Activated CD4-positive, alpha-beta T cell treated with anti-CD3 and anti-CD28 coated beads, Interleukin-2, amount 50 U/mL, for 1 hour (primary cell): ENCODE measurements around the gene CAPN13.

Source experiments
- DNase-seq: peaks from one replicate; pipeline ENCODE4 v3.0.0-alpha.2; 2020

Gene CAPN13

DNA sequence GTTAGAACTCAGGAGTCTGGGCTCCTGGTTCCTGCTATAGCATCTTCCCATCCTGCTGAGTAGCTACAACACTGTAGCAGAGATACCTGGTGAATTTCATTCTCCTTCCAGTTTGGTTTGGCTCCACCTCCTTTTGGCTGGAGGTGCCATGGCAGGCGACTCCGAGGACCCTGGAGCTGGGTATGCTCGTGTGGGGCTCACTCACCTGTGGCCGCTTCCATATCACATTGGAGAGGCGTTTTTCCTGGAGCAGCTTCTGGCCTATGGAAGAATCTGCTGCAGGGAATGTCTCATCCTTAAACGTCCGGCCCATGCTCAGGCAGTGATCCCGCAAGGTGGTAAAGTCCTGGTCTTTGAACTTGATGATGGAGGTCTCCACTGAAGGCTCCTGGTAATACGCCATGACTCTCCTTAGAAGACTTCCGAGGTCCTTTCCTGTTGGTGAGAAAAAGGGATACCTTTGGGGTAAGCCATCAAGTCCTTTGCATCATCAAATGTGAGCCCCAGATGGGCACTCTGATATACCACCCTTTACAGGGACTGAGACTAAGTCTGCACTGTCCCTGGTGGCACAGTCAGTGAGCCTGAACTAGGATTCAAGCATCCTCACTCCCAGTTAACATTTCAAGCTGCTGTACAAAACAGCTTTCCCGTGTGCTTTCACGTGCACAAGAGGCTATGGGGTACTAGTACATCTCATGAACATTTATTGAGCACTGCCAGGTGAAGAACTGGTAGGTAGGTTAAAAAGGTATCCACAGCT, 20.1 kb downstream of the CAPN13 start:
- DNase-seq, result no peak

DNA sequence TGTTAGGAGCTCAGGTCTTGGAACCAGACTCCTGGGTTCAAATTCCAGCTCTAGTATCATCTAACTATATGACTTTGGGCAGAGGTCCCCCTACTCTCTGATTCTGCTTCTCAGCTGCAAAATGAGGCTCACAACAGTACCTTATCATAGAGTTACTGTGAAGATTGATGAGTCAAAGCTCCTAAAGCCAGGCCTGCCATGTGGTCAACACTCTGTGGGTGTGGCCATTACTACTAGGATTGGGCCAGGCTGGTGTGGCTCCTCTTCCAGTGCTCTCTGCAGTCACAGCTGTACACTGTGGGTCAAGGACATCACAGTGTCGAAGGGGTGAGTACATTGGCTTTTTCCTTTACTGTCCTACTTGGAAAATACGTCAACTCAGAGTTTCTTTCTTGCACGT, 22.6 kb downstream of the CAPN13 start:
- no peak for DNase-seq

DNA sequence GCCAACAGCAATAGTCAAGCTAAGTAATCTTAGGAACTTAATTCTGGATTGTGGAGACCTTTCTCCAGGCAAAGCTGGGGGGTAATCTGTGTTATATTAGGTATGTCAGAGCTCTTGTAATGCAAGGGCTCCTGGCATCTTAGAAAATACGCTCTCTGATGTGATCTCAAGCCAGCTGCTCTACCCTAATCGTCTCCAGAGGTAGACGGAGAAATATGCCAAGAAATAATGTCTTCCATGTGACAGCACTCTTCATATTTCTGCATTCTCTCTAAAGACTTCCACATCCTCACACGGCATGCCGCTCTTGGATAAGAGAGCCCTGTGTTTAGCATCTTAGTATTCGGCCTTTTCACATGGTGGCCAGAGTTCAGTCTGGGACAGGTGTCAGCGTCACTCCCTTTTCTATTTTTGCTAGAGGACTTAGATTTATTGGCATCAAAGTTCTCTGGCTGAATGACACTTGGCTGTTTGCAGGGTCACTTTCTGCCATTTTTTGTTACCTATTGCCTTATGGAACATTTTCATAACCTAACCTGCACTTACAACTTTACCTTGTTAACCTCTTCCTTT, 25.2 kb downstream of the CAPN13 start:
- no peak for DNase-seq

DNA sequence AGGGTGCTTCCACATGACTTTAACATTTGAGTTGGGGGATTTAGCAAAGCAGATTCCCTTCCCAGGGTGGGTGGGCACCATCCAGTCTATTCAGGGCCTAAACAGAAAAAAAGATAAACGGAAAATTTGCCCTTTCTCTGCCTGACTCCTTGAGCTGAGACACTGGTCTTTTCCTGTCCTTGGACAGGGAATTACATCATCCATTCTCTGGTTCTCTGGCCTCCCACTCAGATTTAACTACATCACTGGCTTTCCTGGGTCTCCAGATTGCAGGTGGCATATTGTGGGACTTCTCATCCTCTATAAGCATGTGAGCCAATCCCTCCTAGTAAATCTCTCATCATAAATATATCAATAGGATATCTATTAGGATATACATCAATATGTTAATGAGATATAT, 25.8 kb downstream of the CAPN13 start:
- no peak for DNase-seq

DNA sequence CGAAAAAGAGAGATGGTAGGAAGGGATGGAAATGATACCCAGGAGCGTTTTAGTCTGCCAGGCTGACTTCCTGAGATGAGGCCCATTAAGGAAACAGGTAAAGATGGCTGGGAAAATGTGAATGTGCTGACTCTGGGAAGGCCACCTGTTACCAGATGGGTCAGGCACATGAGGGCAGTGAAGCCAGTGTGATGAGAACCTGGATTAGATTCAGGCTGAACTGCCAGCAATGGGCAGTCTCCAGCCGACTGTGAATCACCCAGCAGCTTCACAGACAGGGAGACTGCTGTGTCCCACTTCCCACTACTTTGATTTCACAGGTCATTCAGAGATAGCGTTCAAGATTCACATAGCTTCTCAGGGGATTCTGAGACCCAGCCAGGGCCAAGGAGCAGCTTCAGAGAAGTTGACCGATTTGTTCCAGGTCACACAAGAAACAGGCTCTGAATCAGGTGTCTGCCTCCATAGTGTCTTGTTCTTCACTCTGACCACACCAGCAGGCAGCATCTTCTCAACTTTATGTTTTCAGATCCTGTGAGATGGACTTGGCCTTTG, 26.4 kb downstream of the CAPN13 start:
- no peak for DNase-seq

DNA sequence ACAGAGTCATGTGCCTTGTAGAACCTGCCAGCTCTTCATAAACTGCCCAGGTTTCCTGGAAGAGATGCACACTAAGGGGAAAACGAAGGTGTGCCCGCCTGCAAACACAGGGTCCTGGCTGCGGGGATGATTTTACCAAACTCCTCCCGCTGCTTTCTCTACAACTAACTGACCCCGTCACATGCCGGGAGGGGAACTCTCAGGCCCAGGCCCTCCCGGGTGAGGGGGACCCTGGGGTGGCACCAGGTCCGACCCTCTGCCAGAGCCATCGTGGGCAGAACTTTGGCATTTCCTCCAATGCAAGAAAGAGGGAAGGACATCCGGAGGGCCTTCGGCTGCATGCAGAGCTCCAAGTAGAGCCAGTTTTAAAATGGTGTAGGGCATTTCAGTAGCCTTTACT, 28.6 kb downstream of the CAPN13 start:
- DNase-seq, result no peak

DNA sequence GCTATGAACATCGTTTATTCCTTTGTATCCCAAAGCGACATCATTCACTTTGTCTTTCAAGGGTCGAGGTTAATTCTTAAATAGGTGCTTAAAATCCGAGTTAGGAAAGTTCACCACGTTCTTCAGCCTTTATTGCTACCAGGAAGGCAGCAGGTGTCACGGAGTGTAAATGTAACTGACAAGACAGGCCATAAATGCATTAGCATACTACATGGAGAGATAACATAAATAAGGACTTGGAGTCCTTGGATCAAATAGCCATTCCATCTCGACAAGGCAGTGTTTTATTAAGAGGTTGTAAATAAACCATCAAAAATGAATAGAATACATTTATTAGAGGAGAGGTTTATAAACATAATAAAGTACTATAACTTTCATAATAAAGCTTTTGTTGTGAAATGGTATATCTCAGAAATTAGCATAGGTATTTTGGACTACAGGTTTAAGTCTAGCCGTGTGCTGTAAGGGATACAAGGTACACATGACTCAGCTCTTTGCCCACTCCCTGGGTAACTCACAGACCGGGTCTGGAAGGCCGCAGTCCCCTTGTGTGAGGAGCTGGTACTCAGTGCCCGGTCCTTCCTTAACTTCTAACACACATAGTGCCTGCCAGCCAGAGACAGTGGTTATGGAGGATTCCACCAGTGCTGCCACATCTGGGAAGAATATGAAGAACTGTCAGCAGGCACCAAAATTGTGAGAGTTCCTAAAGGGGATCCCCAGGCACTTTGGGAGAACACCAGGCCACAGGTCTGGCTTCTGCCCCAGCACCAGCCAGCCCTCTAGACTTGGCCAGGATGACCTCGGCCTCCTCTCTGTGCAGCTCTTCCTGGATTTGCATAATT, 29.4 kb downstream of the CAPN13 start:
- DNase-seq, result no peak

DNA sequence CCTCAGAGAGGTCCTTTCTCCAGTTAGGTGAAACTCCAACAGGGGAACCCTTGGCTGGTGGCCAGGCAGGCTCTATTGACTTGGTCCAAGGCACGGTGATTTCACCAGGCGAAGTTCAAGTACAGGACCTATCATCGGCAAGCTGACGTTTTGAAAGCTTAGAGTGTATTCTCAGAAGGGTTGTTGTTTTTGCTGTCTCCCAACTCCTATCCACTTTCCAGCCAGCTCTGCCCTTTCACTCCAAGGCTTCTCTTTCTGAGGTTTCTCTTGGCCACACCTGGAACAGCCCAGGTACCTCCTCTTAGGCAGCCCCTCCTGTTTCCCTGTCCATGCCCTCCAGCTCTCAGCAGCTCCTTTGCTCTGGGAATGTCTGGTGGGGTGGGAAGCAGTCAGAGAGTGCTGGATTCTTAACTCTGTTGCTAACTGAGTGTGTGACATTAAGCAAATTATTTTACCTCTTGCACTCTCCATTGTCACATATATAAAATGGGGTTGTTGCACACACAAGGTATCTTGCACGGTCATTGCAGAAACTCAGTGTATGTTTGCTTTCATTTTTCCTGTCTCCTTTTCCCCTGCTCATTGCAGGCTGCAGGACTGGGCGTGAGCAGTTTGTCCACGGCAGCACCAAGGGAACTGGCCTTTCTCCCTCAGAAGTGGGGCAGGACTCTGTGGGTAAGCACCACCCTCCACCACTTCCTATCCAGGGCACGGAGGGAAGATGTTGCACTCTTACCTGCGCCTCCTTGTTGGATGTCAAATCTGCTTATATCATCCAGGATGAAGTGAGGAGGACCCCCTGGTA, 30.2 kb downstream of the CAPN13 start:
- no peak for DNase-seq

DNA sequence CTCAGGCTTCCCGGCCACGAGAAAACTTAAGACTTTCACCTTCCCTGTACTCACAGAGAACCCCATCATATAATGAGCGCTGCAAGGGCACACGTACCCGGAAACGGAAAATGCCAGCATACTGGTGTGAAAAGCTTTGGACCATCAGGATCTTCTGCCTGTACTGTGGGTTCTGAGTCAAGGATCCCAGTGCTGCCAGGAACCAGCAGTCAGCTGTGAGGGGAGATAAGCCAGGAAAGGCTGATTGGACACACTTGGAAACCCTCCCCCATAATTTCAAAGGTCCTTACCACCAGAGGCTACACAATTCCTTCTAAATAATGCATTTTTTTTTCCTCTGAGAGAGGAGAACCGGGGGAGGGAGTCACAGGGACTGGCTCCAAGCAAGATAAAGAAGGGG, 31.4 kb downstream of the CAPN13 start:
- DNase-seq, result no peak

DNA sequence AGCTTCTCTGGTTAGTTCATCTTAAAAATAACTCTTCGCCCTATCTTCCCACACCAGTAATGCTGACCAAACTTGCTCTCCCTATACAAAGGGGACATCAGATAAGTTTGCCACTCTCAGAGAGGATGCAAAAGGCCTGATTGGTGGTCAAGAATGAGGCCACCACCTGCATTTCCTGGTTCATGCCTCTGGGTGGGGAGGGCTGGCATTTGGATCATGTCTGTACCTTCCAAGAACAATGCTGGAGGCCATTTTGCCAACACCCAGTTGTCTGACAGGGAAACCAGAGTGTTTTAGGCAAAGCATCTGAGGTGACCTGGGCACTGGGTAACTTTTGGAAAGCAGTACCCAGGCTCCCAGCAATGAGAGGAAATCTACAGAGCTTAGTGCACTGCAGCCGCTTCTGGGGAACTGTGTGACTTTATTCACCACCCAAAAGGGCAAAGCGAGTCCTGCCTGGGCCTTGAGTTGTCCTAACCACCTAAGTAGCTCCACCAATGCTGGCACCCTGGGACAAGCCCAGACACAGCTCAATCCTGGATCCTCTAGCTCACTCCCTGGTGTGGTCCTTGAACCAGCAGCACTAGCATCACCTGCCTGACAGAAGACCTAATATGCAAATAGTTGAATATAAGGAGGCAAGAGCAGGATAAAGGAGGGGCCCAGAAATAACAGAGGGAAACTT, 35.1 kb downstream of the CAPN13 start:
- no peak for DNase-seq

DNA sequence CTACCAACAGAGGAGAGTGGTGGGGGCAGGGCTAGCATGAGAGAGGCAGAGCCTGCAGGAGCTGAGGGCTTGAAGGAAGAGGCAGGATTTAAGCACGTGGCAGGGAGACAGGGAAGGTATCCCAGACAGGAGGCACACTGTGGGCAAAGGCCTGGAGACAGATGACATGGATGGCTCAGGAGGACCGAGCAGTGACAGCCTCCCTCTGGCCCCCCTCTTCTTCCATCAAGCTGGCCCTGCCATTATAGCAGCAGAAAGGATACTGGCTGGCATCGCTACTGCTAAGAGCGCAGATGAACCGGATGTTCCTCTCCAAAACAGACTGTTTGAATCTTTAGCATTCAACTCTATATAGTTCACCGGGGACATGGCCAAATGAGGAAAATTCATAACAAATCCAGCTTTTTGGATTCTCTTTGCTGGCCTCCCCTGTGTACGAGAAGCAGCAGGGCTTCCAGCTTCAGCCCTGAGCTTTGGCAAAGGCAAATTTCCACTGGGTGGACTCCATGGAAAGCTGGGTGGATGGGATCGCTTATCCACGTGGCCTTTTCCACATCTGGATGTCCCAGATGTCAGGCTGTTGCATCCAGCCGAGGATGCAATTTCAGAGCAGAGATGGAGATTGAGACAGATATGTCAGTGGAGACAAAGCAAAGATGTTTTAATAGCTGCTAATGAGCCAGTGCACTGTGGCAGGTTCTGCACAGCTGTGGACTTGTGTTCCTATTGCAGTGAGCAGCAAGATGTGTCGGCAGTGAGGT, 36.2 kb downstream of the CAPN13 start:
- DNase-seq, result no peak

DNA sequence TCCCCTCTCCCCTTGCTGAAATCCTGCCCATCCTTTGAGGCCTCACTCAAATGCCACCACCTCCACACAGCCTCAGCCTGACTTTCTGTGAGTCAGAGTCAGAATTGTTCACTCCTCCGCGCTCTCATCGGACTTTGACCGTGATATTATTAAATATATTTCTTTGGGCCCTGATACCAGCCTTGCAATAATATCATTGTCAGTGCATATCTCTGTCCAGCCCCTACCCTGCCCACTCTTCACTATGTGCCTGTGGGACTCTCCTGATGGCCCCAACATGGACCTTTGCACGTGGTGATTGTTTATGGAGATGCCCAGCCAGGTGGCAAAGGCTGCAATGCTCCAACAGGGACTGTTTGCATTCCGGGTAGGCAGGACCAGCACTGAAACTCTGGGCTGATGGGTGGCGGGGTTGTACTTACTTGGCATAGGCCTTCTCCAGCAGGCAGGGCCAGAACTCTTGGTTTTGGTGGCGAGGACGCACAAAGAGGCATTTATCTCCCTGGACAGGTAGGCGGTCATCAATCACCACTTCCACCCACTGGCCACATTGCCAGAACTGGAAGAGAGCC, 37.3 kb downstream of the CAPN13 start:
- no peak for DNase-seq

DNA sequence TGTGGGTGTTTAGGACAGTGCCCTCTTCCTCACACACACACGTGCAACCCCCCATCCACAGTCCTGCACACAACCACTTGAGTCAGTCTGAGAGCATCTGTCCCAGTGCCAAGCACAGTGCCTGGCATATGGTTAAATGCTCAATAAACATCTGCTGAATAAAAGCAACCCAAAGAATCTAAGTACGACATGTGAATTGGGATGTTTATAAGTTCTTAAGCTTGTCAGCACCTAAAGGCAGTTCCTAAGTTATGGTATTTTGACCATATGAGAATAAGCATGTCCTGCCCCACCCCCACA, 37.8 kb downstream of the CAPN13 start:
- no peak for DNase-seq

DNA sequence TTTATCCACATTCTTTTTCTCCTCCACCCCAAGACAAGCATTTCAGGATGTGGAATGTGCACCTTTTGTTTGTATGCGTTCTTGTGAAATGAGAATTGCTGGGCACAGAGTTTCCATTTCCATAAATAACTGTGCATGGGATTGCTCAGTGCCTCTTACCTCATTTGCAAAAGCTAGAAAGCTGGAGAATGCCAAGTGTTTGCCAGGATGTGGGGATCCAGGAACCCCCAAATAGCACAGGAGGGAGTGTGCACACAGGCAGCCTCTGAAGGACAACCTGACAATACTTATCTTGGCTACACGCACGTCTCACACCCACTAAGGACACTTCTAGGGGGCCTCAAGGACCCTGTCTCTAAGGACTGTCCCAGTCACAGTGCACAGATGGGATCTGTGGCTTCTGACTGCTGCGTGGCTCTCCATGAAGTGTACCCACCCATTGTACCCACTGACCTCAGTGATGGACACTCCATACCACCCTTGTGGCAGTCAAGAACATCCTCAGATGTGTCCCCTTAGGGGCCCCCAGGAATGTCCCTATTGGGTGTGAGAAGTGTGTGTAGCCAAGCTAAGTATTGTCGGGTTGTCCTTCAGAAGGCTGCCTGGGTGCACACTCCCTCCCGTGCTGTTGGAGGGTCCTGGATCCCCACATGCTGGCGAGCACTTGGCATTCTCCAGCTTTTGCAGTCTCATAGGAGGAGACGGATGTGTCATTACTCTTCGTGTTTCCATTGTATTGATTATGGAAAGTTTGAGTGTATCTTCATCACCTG, 38.4 kb downstream of the CAPN13 start:
- no peak for DNase-seq

DNA sequence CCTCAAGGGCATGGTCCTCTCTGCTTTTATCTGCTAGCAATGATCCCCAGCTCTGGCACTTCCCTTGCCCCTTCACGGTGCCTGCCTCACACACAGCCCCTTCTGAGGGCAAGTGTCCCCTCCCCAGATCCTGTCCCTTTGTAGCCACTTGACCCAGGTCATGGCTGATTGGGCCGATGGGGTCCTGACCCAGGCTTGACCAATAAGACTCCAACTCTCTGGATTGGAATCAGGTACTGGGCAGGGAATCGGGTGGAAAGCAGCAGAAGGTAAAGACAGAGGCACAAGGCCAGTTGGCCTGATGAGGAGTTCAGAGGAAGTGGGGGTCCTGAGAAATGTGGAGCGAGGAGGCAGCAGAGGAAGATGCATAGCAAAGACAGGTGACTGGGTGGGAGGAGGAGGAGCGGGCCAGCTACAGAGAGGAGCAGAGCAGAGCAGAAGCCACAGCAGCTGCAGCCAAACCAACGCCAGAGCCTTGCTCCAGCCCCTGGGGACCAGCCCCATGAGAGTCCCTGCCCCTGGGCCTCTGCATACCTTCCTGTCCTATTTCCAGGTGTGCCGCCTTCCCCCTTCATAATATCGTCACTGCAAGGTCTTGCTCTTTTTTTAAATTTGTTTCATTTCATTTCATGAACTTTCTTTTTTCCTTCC, 39.1 kb downstream of the CAPN13 start:
- no peak for DNase-seq

DNA sequence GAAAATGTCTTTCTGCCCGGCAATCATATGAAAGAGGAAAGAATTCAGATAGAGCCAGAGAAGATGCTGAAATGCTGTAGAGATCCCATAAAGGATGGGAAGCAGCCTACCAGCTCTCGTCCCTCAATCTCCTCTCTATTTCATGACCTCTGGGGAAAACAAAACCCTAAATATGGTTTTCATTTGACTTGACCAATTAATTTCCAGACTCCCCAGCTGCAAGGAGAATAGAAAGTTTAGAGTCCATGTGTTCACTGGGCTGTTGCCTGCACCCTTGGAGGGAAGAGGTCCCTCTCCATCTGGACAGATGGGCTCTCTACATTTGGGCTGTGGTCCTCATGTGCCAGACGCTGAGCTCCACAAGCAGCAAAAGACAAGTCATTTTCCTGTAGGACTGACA, 40.6 kb downstream of the CAPN13 start:
- no peak for DNase-seq

DNA sequence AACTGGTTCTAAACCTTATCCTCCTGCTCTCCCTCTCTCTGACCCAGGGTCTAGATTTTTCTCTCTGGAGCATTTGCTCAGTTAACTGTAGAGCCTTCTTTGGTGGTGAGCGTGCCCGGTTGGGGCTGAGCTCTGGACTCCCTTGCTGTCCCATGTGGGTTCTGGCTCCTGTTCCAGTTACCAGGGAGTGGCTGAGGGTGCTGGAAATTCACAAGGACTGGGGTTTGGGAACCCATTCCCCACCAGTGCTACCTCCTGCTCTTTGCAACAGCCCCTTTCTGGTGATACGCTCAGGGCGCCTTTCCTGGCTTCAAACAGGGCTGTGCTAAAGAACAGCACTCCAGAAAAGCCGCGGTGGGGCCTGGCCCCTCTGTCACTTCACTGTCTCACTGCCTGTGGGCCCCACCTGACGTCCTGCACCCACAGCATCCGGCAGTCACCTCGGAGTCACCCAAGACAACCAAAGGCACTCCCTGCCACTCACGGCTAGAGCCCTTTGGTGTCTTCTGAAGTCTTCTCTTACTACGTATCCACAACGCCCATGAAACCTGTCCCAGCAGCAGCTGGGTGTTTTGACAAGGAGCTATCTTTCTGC, 41.3 kb downstream of the CAPN13 start:
- no peak for DNase-seq

DNA sequence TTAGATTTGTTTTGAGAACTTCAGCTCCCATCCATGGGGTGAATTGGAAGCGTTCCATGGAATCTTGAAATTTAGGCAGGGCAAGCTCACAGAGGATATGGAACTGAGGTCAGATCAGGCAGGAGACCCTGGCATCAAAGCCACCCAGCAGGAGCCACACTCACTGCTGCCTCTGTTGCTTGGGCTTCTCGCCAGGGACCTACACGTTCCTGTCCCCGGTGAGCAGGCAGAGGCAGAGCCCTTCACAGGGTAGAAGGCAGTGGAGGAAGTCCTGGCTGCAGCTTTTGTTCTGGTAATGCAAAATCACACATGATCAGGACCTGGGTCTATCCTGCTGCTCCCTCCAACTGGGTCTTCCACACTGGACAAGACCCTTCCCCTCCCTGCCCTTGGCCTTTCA, 42.1 kb downstream of the CAPN13 start:
- DNase-seq, result no peak

DNA sequence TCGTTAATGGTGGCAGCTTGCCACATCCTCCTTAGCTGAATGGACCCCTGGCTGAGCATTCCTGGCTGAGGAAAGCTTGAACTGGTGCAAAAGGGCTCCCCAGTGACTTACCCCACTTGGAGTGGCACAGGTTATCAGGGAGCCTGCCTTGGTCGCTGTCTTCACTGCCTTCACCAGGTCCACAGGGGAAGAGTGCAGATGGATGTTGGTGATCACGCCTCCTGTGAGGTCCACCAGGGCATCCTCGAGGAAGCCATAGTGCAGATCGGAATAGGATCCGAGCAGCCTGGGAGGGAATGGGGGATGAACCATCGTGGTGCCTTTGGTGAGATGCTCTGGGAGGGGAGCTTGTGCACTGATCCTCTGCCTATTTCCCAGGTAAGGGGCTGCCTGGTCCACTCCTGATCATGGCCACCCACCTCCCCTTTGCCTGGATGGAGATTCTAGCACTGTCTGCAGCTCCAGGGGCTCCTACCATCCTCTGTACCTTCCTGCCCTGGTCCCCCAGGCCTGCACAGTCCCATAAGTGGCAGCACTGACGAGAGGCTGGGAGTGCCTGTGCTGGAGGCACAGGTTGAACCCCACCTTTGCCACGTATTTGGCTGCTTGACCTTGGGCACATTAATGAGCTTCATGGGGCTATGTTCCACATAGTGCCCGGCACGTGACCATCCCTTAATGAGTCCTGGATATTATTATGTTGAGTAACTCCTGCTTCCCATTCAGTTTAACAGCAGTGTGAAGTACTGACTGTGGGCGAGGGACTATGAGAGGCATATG, 43.0 kb downstream of the CAPN13 start:
- no peak for DNase-seq
